Measurements from ENCODE around the gene FAM81A. TPM values are rescaled to one million over a fixed set of nuclear protein-coding genes. Genes with fewer than 3 reads are reported as not detected.

The FAM81A gene
- total RNA-seq, result 0.12 and 5.4 TPM in 2 replicates

DNA sequence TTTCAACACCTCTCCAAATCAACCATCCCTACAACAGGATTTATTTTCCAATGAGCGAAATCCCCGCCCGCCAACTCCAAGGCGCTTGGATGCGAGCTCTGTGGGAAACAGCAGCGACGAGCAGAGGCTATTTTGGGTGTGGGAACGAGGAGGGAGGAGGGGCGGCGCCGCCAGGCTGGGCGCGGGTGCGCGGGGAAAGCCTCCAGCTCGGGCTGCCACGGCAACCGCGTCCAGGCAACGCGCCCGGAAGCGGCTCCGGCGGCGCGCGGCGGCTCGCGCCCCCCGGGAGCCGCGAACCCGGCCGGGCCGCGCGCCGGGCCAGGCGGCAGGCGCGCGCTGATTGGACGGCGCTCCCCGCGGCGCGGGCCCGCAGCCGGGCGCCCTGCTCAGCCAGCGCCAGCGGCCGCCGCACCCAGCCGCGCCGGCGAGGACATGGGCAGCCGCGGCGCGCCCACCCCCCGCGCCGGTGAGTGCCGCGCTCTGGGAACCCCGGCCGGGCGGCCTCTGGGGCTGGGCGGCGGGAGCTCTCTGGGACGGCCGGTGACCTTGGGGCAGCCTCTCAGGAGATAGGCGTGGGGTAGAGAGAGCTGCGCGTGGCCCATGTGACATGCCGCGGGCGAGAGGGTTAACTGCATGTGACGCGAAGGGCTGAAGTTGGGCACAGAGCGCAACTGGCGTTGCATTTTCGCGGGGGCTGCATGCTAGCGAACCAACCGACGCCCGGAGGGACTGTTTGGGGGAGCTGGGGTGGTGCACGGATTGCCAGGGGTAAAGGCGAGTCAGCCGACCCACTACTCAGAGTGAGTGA is at the start of gene FAM81A:
TSS of gene FAM81A (plus strand) at position 370 of the 808 bp plus-strand sequence. CDS start 20,441 bp downstream, outside the sequence.

Other genes starting within 250 kb of the FAM81A start
- not detected in 2 replicates for gene LDHAL6B, start 231.3 kb upstream of the FAM81A start, total RNA-seq
- gene MYO1E, start 65.3 kb upstream of the FAM81A start, total RNA-seq, result 68.8 and 76.5 TPM in 2 replicates
- gene GCNT3, start 173.6 kb downstream of the FAM81A start, total RNA-seq, result 0.34 and 0.56 TPM in 2 replicates
- 36.4 and 37.6 TPM in 2 replicates for gene GTF2A2, start 219.3 kb downstream of the FAM81A start, total RNA-seq

Measured in cardiac ventricle fibroblast (primary cell).